ENCODE data around the gene DEF6. TPM values are rescaled to one million over a fixed set of nuclear protein-coding genes. Genes with fewer than 3 reads are reported as not detected.

The DEF6 gene
- total RNA-seq, 1 experiment from 2014 or later, result 37.3 TPM

GRCh38 chr6:35368038-35368887 lies 70.6 kb downstream of the DEF6 start:
- Histone ChIP-seq H2AFZ (ENCODE audit: low read length) (no peak overlapping the region), H3K9me2 (replicated peaks; ENCODE audit: low read length) (no peaks in the 10 kb centered on the region), H3K36me3 (ENCODE audit: low read depth, low read length) (peaks cover 15% of the 10 kb centered on the region; the same call in 1 of the 2 replicates), H3K27ac (ENCODE audit: low read length) (peak overlapping the region; percentile 92), H3K79me2 (ENCODE audit: low read length) (peaks cover 83% of the 10 kb centered on the region), H3F3A (ENCODE audit: low read length, unreplicated experiment) (peaks cover 7% of the 10 kb centered on the region), H3K9ac (ENCODE audit: low read length) (no peak overlapping the region; the same call in 1 of the 2 replicates), H3K27me3 (ENCODE audit: low read length) (no peaks in the 10 kb centered on the region), H3K4me3 (ENCODE audit: low read length) (no peak overlapping the region), H3K4me1 (ENCODE audit: insufficient read depth, low read length) (peaks cover 42% of the 10 kb centered on the region), H4K20me1 (ENCODE audit: low read length) (no peaks in the 10 kb centered on the region), H3K9me3 (ENCODE audit: low read length) (no peaks in the 10 kb centered on the region), H3K4me2 (ENCODE audit: low read length) (no peak overlapping the region)
- TF ChIP-seq, protein P1, sequence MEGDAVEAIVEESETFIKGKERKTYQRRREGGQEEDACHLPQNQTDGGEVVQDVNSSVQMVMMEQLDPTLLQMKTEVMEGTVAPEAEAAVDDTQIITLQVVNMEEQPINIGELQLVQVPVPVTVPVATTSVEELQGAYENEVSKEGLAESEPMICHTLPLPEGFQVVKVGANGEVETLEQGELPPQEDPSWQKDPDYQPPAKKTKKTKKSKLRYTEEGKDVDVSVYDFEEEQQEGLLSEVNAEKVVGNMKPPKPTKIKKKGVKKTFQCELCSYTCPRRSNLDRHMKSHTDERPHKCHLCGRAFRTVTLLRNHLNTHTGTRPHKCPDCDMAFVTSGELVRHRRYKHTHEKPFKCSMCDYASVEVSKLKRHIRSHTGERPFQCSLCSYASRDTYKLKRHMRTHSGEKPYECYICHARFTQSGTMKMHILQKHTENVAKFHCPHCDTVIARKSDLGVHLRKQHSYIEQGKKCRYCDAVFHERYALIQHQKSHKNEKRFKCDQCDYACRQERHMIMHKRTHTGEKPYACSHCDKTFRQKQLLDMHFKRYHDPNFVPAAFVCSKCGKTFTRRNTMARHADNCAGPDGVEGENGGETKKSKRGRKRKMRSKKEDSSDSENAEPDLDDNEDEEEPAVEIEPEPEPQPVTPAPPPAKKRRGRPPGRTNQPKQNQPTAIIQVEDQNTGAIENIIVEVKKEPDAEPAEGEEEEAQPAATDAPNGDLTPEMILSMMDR (conservative IDR thresholded peaks at IDR 0.05; ENCODE audit: low read depth, low read length), result no peak
- no peak for TF ChIP-seq EZH2 (IDR thresholded peaks at IDR 0.05; ENCODE audit: low read length, unreplicated experiment)
- TF ChIP-seq EZH2phosphoT487 (IDR thresholded peaks at IDR 0.05; ENCODE audit: borderline replicate concordance, low read length), result no peak
- no TSS peak for BruUV-seq (replicated peaks)
- ATAC-seq (peak; percentile 50), DNase-seq (peak; percentile 64)
- intact Hi-C loops (cut with micrococcal nuclease), result no loop called here
- POLR2A ChIA-PET (ENCODE audit: unreplicated experiment), result interaction anchor here (0.7 kb wide), 1 partner anchor 47 kb away, joined by 6 read pairs; no protein-coding TSS in a partner anchor
- CTCF ChIA-PET, result no interaction called here

- H2AFZ ChIP-seq (ENCODE audit: low read length), result 0 out of 2 replicates have a peak overlapping the region, but pooled peaks have one; percentile 19
Measured at GRCh38 chr6:35370124-35370741, 72.6 kb downstream of the DEF6 start.

More at GRCh38 chr6:35370124-35370741, 72.6 kb downstream of the DEF6 start:
- Histone ChIP-seq H3F3A (ENCODE audit: low read length, unreplicated experiment) (peaks cover 7% of the 10 kb centered on the region), H4K20me1 (ENCODE audit: low read length) (no peaks in the 10 kb centered on the region), H3K36me3 (ENCODE audit: low read depth, low read length) (peaks cover 17% of the 10 kb centered on the region; the same call in 1 of the 2 replicates), H3K9ac (ENCODE audit: low read length) (peak overlapping the region; percentile 61), H3K4me2 (ENCODE audit: low read length) (peak overlapping the region; percentile 46), H3K27me3 (ENCODE audit: low read length) (no peaks in the 10 kb centered on the region), H3K9me3 (ENCODE audit: low read length) (no peaks in the 10 kb centered on the region), H3K9me2 (replicated peaks; ENCODE audit: low read length) (no peaks in the 10 kb centered on the region), H3K27ac (ENCODE audit: low read length) (peak overlapping the region; percentile 92), H3K79me2 (ENCODE audit: low read length) (peaks cover 87% of the 10 kb centered on the region), H3K4me1 (ENCODE audit: insufficient read depth, low read length) (peaks cover 42% of the 10 kb centered on the region), H3K4me3 (ENCODE audit: low read length) (no peak overlapping the region)
- peak; percentile 89 for ATAC-seq
- TF ChIP-seq, protein P1 (conservative IDR thresholded peaks at IDR 0.05; ENCODE audit: low read depth, low read length), result no peak
- TF ChIP-seq EZH2 (IDR thresholded peaks at IDR 0.05; ENCODE audit: low read length, unreplicated experiment) (no peak), EZH2phosphoT487 (IDR thresholded peaks at IDR 0.05; ENCODE audit: borderline replicate concordance, low read length) (no peak)
- POLR2A ChIA-PET (ENCODE audit: unreplicated experiment), result no interaction called here
- CTCF ChIA-PET, result no interaction called here
- DNase-seq, result peak; percentile 94
- TSS peak; percentile 96 for BruUV-seq (replicated peaks)
- intact Hi-C loops (cut with micrococcal nuclease), result no loop called here

Data from PC-3 (cell line).